HEK293 (cell line): ENCODE results near the gene C5.

Experiments used
- CTCF ChIA-PET: fragments of 350-600 bp; formaldehyde crosslinking; extraction: SDS; loops from one replicate; lab custom pipeline; 2021; ENCODE audit warnings: antibody characterized with exemption; lab: Yijun Ruan, JAX
- POLR2A ChIA-PET: fragments of 300-600 bp; formaldehyde crosslinking; extraction: SDS; loops from one replicate; lab custom pipeline; 2020; ENCODE audit warnings: antibody characterized with exemption, inconsistent platforms; lab: Yijun Ruan, JAX
- H3K27ac ChIP-seq: fragments of 200-500 bp; sonication (Bioruptor generic); 2 replicates; pipeline ENCODE4 v1.5.1; 2014; ENCODE audit warnings: low read depth, low read length, control low read depth, inconsistent platforms; ENCODE audit errors: extremely low read depth
- H3K36me3 ChIP-seq, 2 experiments: fragments of 200-500 bp in 1 of 2; sonication (Bioruptor generic) in 1 of 2; 1 replicate in 1 of 2; 2 replicates in 1 of 2; pipeline ENCODE4 v1.5.1; 2014 to 2017; ENCODE audit warnings: inconsistent platforms in 2 of 2, low read length in 2 of 2; ENCODE audit not compliant: control insufficient read depth in 2 of 2, insufficient read depth in 1 of 2
- H3K4me1 ChIP-seq: fragments of 200-500 bp; sonication (Bioruptor generic); 2 replicates; pipeline ENCODE4 v1.5.1; 2014; ENCODE audit warnings: mild to moderate bottlenecking, low read length, inconsistent platforms; ENCODE audit not compliant: control insufficient read depth, insufficient read depth
- H3K4me3 ChIP-seq: 2 replicates; pipeline ENCODE4 v1.5.1; 2011; ENCODE audit warnings: low read depth, mild to moderate bottlenecking, control low read depth, low read length, moderate library complexity
- H3K9me3 ChIP-seq: fragments of 200-500 bp; sonication (Bioruptor generic); 2 replicates; pipeline ENCODE4 v1.5.1; 2014; ENCODE audit warnings: low read depth, low read length, inconsistent platforms; ENCODE audit not compliant: control insufficient read depth, insufficient read depth
- CTCF ChIP-seq: fragments of 450-650 bp; formaldehyde crosslinking; IDR thresholded peaks from 2 replicates; pipeline ENCODE4 v1.5.1; 2016; ENCODE audit warnings: missing biosample characterization, missing genetic modification characterization
- EGR2 ChIP-seq: fragments of 450-650 bp; formaldehyde crosslinking; IDR thresholded peaks from 2 replicates; pipeline ENCODE4 v1.5.1; 2016; ENCODE audit warnings: low read depth, missing biosample characterization, missing genetic modification characterization
- GLIS2 ChIP-seq: fragments of 450-650 bp; formaldehyde crosslinking; IDR thresholded peaks from 2 replicates; pipeline ENCODE4 v1.5.1; 2016; ENCODE audit warnings: missing biosample characterization, missing genetic modification characterization
- PATZ1 ChIP-seq: fragments of 450-650 bp; formaldehyde crosslinking; IDR thresholded peaks from 2 replicates; pipeline ENCODE4 v1.5.1; 2016; ENCODE audit warnings: missing biosample characterization, missing genetic modification characterization
- SP2 ChIP-seq: fragments of 450-650 bp; formaldehyde crosslinking; IDR thresholded peaks from 2 replicates; pipeline ENCODE4 v1.5.1; 2016; ENCODE audit warnings: missing biosample characterization, missing genetic modification characterization
- SP3 ChIP-seq: fragments of 450-650 bp; formaldehyde crosslinking; IDR thresholded peaks from 2 replicates; pipeline ENCODE4 v1.5.1; 2016; ENCODE audit warnings: missing biosample characterization, missing genetic modification characterization
- SP7 ChIP-seq: fragments of 450-650 bp; formaldehyde crosslinking; IDR thresholded peaks from 2 replicates; pipeline ENCODE4 v1.5.1; 2016; ENCODE audit warnings: missing biosample characterization, missing genetic modification characterization
- TRIM28 ChIP-seq: IDR thresholded peaks from 2 replicates; pipeline ENCODE4 v1.6.1; 2011; ENCODE audit warnings: low read length, control low read depth, borderline replicate concordance
- ZBTB20 ChIP-seq: fragments of 450-650 bp; formaldehyde crosslinking; IDR thresholded peaks from 2 replicates; pipeline ENCODE4 v1.5.1; 2016; ENCODE audit warnings: missing biosample characterization, missing genetic modification characterization
- ZBTB26 ChIP-seq: fragments of 450-650 bp; formaldehyde crosslinking; optimal IDR thresholded peaks from 2 replicates; pipeline ENCODE3; 2016; ENCODE audit warnings: missing biosample characterization, mild to moderate bottlenecking, missing genetic modification characterization
- ZFHX2 ChIP-seq: fragments of 450-650 bp; formaldehyde crosslinking; conservative IDR thresholded peaks from 2 replicates; pipeline ENCODE4 v1.5.1; 2016; ENCODE audit warnings: missing biosample characterization, missing genetic modification characterization
- ZNF114 ChIP-seq: fragments of 450-650 bp; formaldehyde crosslinking; IDR thresholded peaks from 2 replicates; pipeline ENCODE4 v1.5.0; 2017; ENCODE audit warnings: missing biosample characterization, missing genetic modification characterization
- ZNF2 ChIP-seq: fragments of 450-650 bp; formaldehyde crosslinking; IDR thresholded peaks from 2 replicates; pipeline ENCODE4 v1.5.1; 2016; ENCODE audit warnings: missing biosample characterization, missing genetic modification characterization
- ZNF292 ChIP-seq: fragments of 450-650 bp; formaldehyde crosslinking; IDR thresholded peaks from 2 replicates; pipeline ENCODE4 v1.5.1; 2016; ENCODE audit warnings: low read depth, missing biosample characterization, missing genetic modification characterization, borderline replicate concordance
- ZNF335 ChIP-seq: fragments of 450-650 bp; formaldehyde crosslinking; conservative IDR thresholded peaks from 2 replicates; pipeline ENCODE4 v1.5.1; 2016; ENCODE audit warnings: missing biosample characterization, missing genetic modification characterization
- ZNF354C ChIP-seq: fragments of 450-650 bp; formaldehyde crosslinking; IDR thresholded peaks from 2 replicates; pipeline ENCODE4 v1.5.1; 2016; ENCODE audit warnings: missing biosample characterization, missing genetic modification characterization, low read depth, borderline replicate concordance
- ZNF580 ChIP-seq: fragments of 450-650 bp; formaldehyde crosslinking; IDR thresholded peaks from 2 replicates; pipeline ENCODE4 v1.5.1; 2016; ENCODE audit warnings: missing biosample characterization, missing genetic modification characterization
- ZNF600 ChIP-seq: fragments of 450-650 bp; formaldehyde crosslinking; IDR thresholded peaks from 2 replicates; pipeline ENCODE4 v1.5.1; 2016; ENCODE audit warnings: missing biosample characterization, missing genetic modification characterization
- ZNF658 ChIP-seq: fragments of 450-650 bp; formaldehyde crosslinking; IDR thresholded peaks from 2 replicates; pipeline ENCODE4; 2016; ENCODE audit warnings: missing biosample characterization, missing genetic modification characterization
- ZNF692 ChIP-seq: fragments of 450-650 bp; formaldehyde crosslinking; IDR thresholded peaks from 2 replicates; pipeline ENCODE4 v1.5.1; 2016; ENCODE audit warnings: missing biosample characterization, missing genetic modification characterization
- ZNF76 ChIP-seq: fragments of 450-650 bp; formaldehyde crosslinking; IDR thresholded peaks from 2 replicates; pipeline ENCODE4; 2016; ENCODE audit warnings: low read depth, missing biosample characterization, missing genetic modification characterization, borderline replicate concordance
- ZNF776 ChIP-seq: fragments of 450-650 bp; formaldehyde crosslinking; IDR thresholded peaks from 2 replicates; pipeline ENCODE4 v1.5.0; 2017; ENCODE audit warnings: missing biosample characterization, missing genetic modification characterization, borderline replicate concordance
- ZSCAN30 ChIP-seq: fragments of 450-650 bp; IDR thresholded peaks from 2 replicates; pipeline ENCODE4 v1.5.1; 2018; ENCODE audit warnings: missing biosample characterization, mild to moderate bottlenecking, missing genetic modification characterization, moderate library complexity
- ZXDB ChIP-seq: fragments of 450-650 bp; formaldehyde crosslinking; IDR thresholded peaks from 2 replicates; pipeline ENCODE4 v1.5.1; 2016; ENCODE audit warnings: missing biosample characterization, missing genetic modification characterization

Gene C5

GRCh38 chr9:120929229-120929791 lies 120.8 kb downstream of the C5 start (continued):
- peak; percentile 67; the same call in 1 of the 2 replicates for TF ChIP-seq ZXDB (tag by site-specific recombination)
- TF ChIP-seq ZNF600 (tag by site-specific recombination) = peak; percentile 90
- TF ChIP-seq ZNF292 (tag by site-specific recombination) = no peak

GRCh38 chr9:120928483-120929228 lies 121.4 kb downstream of the C5 start:
- peak overlapping the region; percentile 56; the same call in 1 of the 2 replicates for H3K27ac ChIP-seq
- ChIA-PET CTCF (interaction anchor here (0.8 to 1.2 kb wide), 4 partner anchors 17 to 651 kb away, joined by 3 to 7 read pairs (median 4); no protein-coding TSS in a partner anchor), POLR2A (interaction anchor here (0.9 to 1.4 kb wide), 4 partner anchors 9 to 198 kb away, joined by 3 to 8 read pairs (median 4); partner anchors contain the start of gene FBXW2)
- peak overlapping the region; percentile 52 for H3K4me3 ChIP-seq
- no peaks in the 10 kb centered on the region for H3K36me3 ChIP-seq
- H3K9me3 ChIP-seq = no peaks in the 10 kb centered on the region
- no peaks in the 10 kb centered on the region for H3K4me1 ChIP-seq
- peak; percentile 48; the same call in 1 of the 2 replicates for TF ChIP-seq ZNF76 (tag by site-specific recombination)
- peak; percentile 61 for TF ChIP-seq SP2 (tag by site-specific recombination)
- 0 out of 2 replicates have a peak, but pooled peaks have one; percentile 7 for TF ChIP-seq CTCF (tag by site-specific recombination)
- TF ChIP-seq ZBTB20 (tag by site-specific recombination) = peak; percentile 90
- TF ChIP-seq PATZ1 (tag by site-specific recombination) = peak; percentile 44
- peak; percentile 57 for TF ChIP-seq ZBTB26 (tag by site-specific recombination)
- TF ChIP-seq ZNF692 (tag by site-specific recombination) = peak; percentile 41; the same call in 1 of the 2 replicates
- TF ChIP-seq ZFHX2 = peak; percentile 86
- peak; percentile 60 for TF ChIP-seq GLIS2 (tag by site-specific recombination)
- TF ChIP-seq ZNF114 (tag by site-specific recombination) = no peak
- TF ChIP-seq TRIM28 = no peak
- TF ChIP-seq ZNF335 (tag by site-specific recombination) = peak; percentile 68; the same call in 1 of the 2 replicates
- TF ChIP-seq ZSCAN30 (tag by site-specific recombination) = peak; percentile 59; the same call in 1 of the 2 replicates
- TF ChIP-seq ZNF354C (tag by site-specific recombination) = no peak
- TF ChIP-seq EGR2 (tag by site-specific recombination) = peak; percentile 65
- TF ChIP-seq ZNF580 (tag by site-specific recombination) = 0 out of 2 replicates have a peak, but pooled peaks have one; percentile 8
- TF ChIP-seq ZNF2 = no peak
- TF ChIP-seq ZNF658 (tag by site-specific recombination) = no peak
- 0 out of 2 replicates have a peak, but pooled peaks have one; percentile 14 for TF ChIP-seq SP7 (tag by site-specific recombination)
- TF ChIP-seq ZNF776 = no peak
- TF ChIP-seq SP3 (tag by site-specific recombination) = peak; percentile 37
